Naive thymus-derived CD4-positive, alpha-beta T cell (primary cell): ENCODE data around the gene ATP10A. TPM values are rescaled to one million over a fixed set of nuclear protein-coding genes. Genes with fewer than 3 reads are reported as not detected.

Experiments
- ATAC-seq: fragments of 150-1000 bp; cut with Tn5 transposase; 2 replicates; pipeline ENCODE4 v1.10.0; 2021; ENCODE audit warnings: mild to moderate bottlenecking, moderate library complexity
- CTCF ChIA-PET: fragments of 350-600 bp; sonication (Branson Sonifier 250); formaldehyde crosslinking; loops from one replicate; lab custom pipeline; 2021; ENCODE audit warnings: antibody characterized with exemption; lab: Charles Lee
- POLR2A ChIA-PET: fragments of 350-600 bp; sonication (Branson Sonifier 250); formaldehyde crosslinking; loops from one replicate; lab custom pipeline; 2021; ENCODE audit warnings: antibody characterized with exemption, inconsistent platforms; lab: Charles Lee
- DNase-seq, 9 donors: peaks; one replicate each; pipeline versions ENCODE4 v3.0.0 to v3.0.0-alpha.2; 2020 to 2022; ENCODE audit warnings: mixed read lengths in 1 of 9
- H3K27ac ChIP-seq: one replicate; pipeline ENCODE4 v1.7.0; 2013; ENCODE audit warnings: mild to moderate bottlenecking, low read depth, low read length, moderate library complexity
- H3K27me3 ChIP-seq, 2 donors: one replicate each; pipeline ENCODE4 v1.7.0; 2013; ENCODE audit warnings: low read length in 2 of 2, mild to moderate bottlenecking in 2 of 2, moderate library complexity in 2 of 2; ENCODE audit not compliant: control insufficient read depth in 2 of 2, insufficient read depth in 2 of 2
- H3K36me3 ChIP-seq, 3 experiments: 1 replicate in 2 of 3; 2 replicates in 1 of 3; pipeline ENCODE4 v1.7.0; 2013; ENCODE audit warnings: low read length in 3 of 3, mild to moderate bottlenecking in 3 of 3, moderate library complexity in 1 of 3; ENCODE audit not compliant: insufficient read depth in 3 of 3, control insufficient read depth in 2 of 3
- H3K4me1 ChIP-seq, 2 donors: one replicate each; pipeline ENCODE4 v1.7.0; 2013; ENCODE audit warnings: low read length in 2 of 2, mild to moderate bottlenecking in 2 of 2, moderate library complexity in 1 of 2; ENCODE audit not compliant: control insufficient read depth in 2 of 2, insufficient read depth in 2 of 2
- H3K4me3 ChIP-seq: 2 replicates; pipeline ENCODE4 v1.7.0; 2013; ENCODE audit warnings: mild to moderate bottlenecking, low read length
- H3K9me3 ChIP-seq, 3 experiments: 1 replicate in 2 of 3; 2 replicates in 1 of 3; pipeline ENCODE4 v1.7.0; 2013; ENCODE audit warnings: low read length in 3 of 3; ENCODE audit not compliant: control insufficient read depth in 2 of 3
- H3K27ac Mint-ChIP-seq, 9 donors: one replicate each; pipeline ENCODE4 v1.8.0; 2020 to 2022; ENCODE audit warnings: mixed read lengths in 9 of 9, mild to moderate bottlenecking in 8 of 9, moderate library complexity in 5 of 9, inconsistent platforms in 2 of 9
- H3K27me3 Mint-ChIP-seq, 5 donors: one replicate each; pipeline ENCODE4 v1.8.0; 2021 to 2022; ENCODE audit warnings: mixed read lengths in 5 of 5, mild to moderate bottlenecking in 1 of 5
- H3K36me3 Mint-ChIP-seq, 5 donors: one replicate each; pipeline ENCODE4 v1.8.0; 2020 to 2022; ENCODE audit warnings: mixed read lengths in 5 of 5, mild to moderate bottlenecking in 3 of 5, inconsistent platforms in 1 of 5
- H3K4me1 Mint-ChIP-seq, 7 donors: one replicate each; pipeline ENCODE4 v1.8.0; 2020 to 2022; ENCODE audit warnings: mixed read lengths in 7 of 7, mild to moderate bottlenecking in 3 of 7, inconsistent platforms in 1 of 7
- H3K4me3 Mint-ChIP-seq, 10 donors: one replicate each; pipeline ENCODE4 v1.8.0; 2020 to 2022; ENCODE audit warnings: mild to moderate bottlenecking in 10 of 10, mixed read lengths in 10 of 10, moderate library complexity in 6 of 10, inconsistent platforms in 2 of 10
- H3K9me3 Mint-ChIP-seq, 11 donors: one replicate each; pipeline ENCODE4 v1.8.0; 2020 to 2022; ENCODE audit warnings: mixed read lengths in 11 of 11, mild to moderate bottlenecking in 4 of 11, inconsistent platforms in 1 of 11, moderate library complexity in 1 of 11
- intact Hi-C, 2 donors: fragments of 100-400 bp; cut with micrococcal nuclease; formaldehyde crosslinking; loops; one replicate each; pipeline ENCODE4 v1.15.1; 2023
- polyA plus RNA-seq, 2 donors: library from polyadenylated mRNA; unstranded; fragments of 300-500 nt; fragmentation: Illumina TruSeq; gene quantifications; one replicate each; pipeline ENCODE4 v1.2.3, GENCODE V29; 2021
- total RNA-seq, 6 experiments: library from RNA in 5 of 6; stranded (reverse) in 5 of 6; gene quantifications; 1 replicate in 5 of 6; 2 replicates in 1 of 6; pipeline ENCODE4 v1.2.3 and lab custom pipeline; 2021 to 2026

The ATP10A gene
- total and polyA plus RNA-seq, 7 experiments from 2014 or later = 7.2 to 86.4 (median 57.6) TPM

GRCh38 chr15:25728816-25729215, 134.3 kb downstream of the ATP10A start:
- DNase-seq = no peak
- H3K36me3 Mint-ChIP-seq = peaks cover 0 to 25% (median 5%) of the 10 kb centered on the region in 5 donors
- ATAC-seq = no peak
- H3K27me3 Mint-ChIP-seq = no peaks in the 10 kb centered on the region
- H3K4me1 Mint-ChIP-seq = peaks cover 0 to 6% (median 0%) of the 10 kb centered on the region in 7 donors
- H3K9me3 ChIP-seq = no peaks in the 10 kb centered on the region
- H3K27me3 ChIP-seq = no peaks in the 10 kb centered on the region
- H3K9me3 Mint-ChIP-seq = no peaks in the 10 kb centered on the region
- H3K4me3 Mint-ChIP-seq = no peak overlapping the region
- peaks cover 0 to 47% (median 0%) of the 10 kb centered on the region in 3 experiments for H3K36me3 ChIP-seq
- ChIA-PET CTCF (no interaction called here), POLR2A (no interaction called here)
- peak overlapping the region in 2 of 9 donors; percentile 10 to 67 for H3K27ac Mint-ChIP-seq
- no peak overlapping the region for H3K27ac ChIP-seq
- no peaks in the 10 kb centered on the region for H3K4me1 ChIP-seq
- H3K4me3 ChIP-seq = no peak overlapping the region
- intact Hi-C loops = no loop called here

GRCh38 chr15:25727867-25728600, 135.1 kb downstream of the ATP10A start:
- Mint-ChIP-seq H3K36me3 (peaks cover 0 to 21% (median 5%) of the 10 kb centered on the region in 5 donors), H3K27me3 (no peaks in the 10 kb centered on the region), H3K4me1 (peaks cover 0 to 6% (median 0%) of the 10 kb centered on the region in 7 donors), H3K9me3 (peaks cover 0 to 2% (median 0%) of the 10 kb centered on the region in 11 donors), H3K4me3 (no peak overlapping the region), H3K27ac (no peak overlapping the region)
- ATAC-seq (no peak), DNase-seq (no peak)
- Histone ChIP-seq H3K4me1 (no peaks in the 10 kb centered on the region), H3K9me3 (no peaks in the 10 kb centered on the region), H3K27me3 (no peaks in the 10 kb centered on the region), H3K4me3 (no peak overlapping the region), H3K36me3 (peaks cover 0 to 40% (median 0%) of the 10 kb centered on the region in 3 experiments), H3K27ac (no peak overlapping the region)
- intact Hi-C loops = no loop called here
- ChIA-PET POLR2A (no interaction called here), CTCF (no interaction called here)

- H3K9me3 Mint-ChIP-seq = peaks cover 0 to 2% (median 0%) of the 10 kb centered on the region in 11 donors
- POLR2A ChIA-PET = no interaction called here
- Histone ChIP-seq H3K9me3 (no peaks in the 10 kb centered on the region), H3K36me3 (peaks cover 0 to 47% (median 0%) of the 10 kb centered on the region in 3 experiments), H3K27ac (no peak overlapping the region), H3K4me3 (no peak overlapping the region), H3K27me3 (no peaks in the 10 kb centered on the region), H3K4me1 (no peaks in the 10 kb centered on the region)
- H3K27ac Mint-ChIP-seq = peak overlapping the region in 2 of 9 donors; percentile 46 to 48
- DNase-seq (no peak), ATAC-seq (no peak)
- peaks cover under 1 to 24% (median 6%) of the 10 kb centered on the region in 5 donors for H3K36me3 Mint-ChIP-seq
- CTCF ChIA-PET = no interaction called here
- H3K27me3 Mint-ChIP-seq = no peaks in the 10 kb centered on the region
- peaks cover 0 to 6% (median 0%) of the 10 kb centered on the region in 7 donors for H3K4me1 Mint-ChIP-seq
- intact Hi-C loops = no loop called here
- H3K4me3 Mint-ChIP-seq = no peak overlapping the region
These were observed 136.0 kb downstream of the ATP10A start for GRCh38 chr15:25727116-25727515.

DNA sequence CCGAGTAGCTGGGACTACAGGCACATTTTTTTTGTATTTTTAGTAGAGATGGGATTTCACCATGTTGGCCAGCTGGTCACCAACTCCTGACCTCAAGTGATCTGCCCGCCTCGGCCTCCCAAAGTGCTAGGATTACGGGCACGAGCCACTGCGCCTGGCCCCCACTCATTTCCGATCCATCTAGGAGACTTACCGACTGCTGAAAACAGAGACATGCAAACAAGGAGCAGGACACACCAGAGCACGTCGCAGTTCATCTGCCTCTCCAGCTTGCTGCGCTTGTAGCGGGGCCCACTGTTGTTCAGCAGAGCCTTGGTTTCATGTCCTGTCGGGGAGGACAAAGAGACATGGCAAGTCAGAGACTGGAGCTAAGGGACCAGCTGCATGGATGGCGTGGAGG, 137.4 kb downstream of the ATP10A start:
- Mint-ChIP-seq H3K27ac (peak overlapping the region in 1 of 9 donors; percentile 77), H3K36me3 (peaks cover 5 to 33% (median 6%) of the 10 kb centered on the region in 5 donors), H3K4me1 (no peaks in the 10 kb centered on the region), H3K9me3 (peaks cover 0 to 2% (median 0%) of the 10 kb centered on the region in 11 donors), H3K27me3 (no peaks in the 10 kb centered on the region), H3K4me3 (no peak overlapping the region)
- ChIA-PET CTCF (interaction anchor here (1.2 kb wide), 1 partner anchor 15 kb away, joined by 3 read pairs; no protein-coding TSS in a partner anchor), POLR2A (no interaction called here)
- Histone ChIP-seq H3K9me3 (no peaks in the 10 kb centered on the region), H3K4me3 (no peak overlapping the region), H3K4me1 (no peaks in the 10 kb centered on the region), H3K36me3 (peaks cover 0 to 56% (median 0%) of the 10 kb centered on the region in 3 experiments), H3K27me3 (no peaks in the 10 kb centered on the region), H3K27ac (no peak overlapping the region)
- DNase-seq (no peak), ATAC-seq (no peak)
- intact Hi-C loops = no loop called here

- no peak overlapping the region for H3K4me3 Mint-ChIP-seq
- H3K36me3 ChIP-seq = peaks cover 0 to 64% (median 0%) of the 10 kb centered on the region in 3 experiments
- H3K27ac Mint-ChIP-seq = peak overlapping the region in 2 of 9 donors; percentile 19 to 28
- POLR2A ChIA-PET = no interaction called here
- ATAC-seq (no peak), DNase-seq (no peak)
- H3K4me1 ChIP-seq = no peaks in the 10 kb centered on the region
- peaks cover 0 to 2% (median 0%) of the 10 kb centered on the region in 11 donors for H3K9me3 Mint-ChIP-seq
- H3K27me3 Mint-ChIP-seq = no peaks in the 10 kb centered on the region
- H3K4me3 ChIP-seq = no peak overlapping the region
- CTCF ChIA-PET = no interaction called here
- no peak overlapping the region for H3K27ac ChIP-seq
- no peaks in the 10 kb centered on the region for H3K4me1 Mint-ChIP-seq
- intact Hi-C loops = no loop called here
- H3K36me3 Mint-ChIP-seq = peaks cover 6 to 35% (median 8%) of the 10 kb centered on the region in 5 donors
- H3K27me3 ChIP-seq = no peaks in the 10 kb centered on the region
- H3K9me3 ChIP-seq = no peaks in the 10 kb centered on the region
These were observed 138.2 kb downstream of the ATP10A start for GRCh38 chr15:25724899-25725298.

DNA sequence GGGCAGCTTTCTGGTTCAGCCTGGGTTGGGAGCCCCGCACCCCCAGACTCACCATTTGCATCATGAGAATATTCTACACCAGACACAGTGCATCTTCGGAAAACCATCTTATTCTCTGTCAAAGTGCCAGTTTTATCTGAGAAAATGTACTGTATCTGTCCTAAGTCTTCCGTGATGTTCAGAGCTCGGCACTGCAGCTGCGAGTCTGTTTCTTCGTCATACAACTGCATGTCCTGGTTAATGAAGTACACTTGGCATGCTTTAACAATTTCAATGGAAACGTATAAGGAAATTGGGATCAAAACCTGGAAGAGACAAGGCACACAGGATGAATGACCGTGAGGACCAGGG, 141.5 kb downstream of the ATP10A start:
- Mint-ChIP-seq H3K36me3 (peaks cover 4 to 44% (median 11%) of the 10 kb centered on the region in 5 donors), H3K9me3 (peaks cover 0 to 2% (median 0%) of the 10 kb centered on the region in 11 donors), H3K4me1 (no peaks in the 10 kb centered on the region), H3K27ac (peak overlapping the region in 1 of 9 donors; percentile 16), H3K4me3 (no peak overlapping the region), H3K27me3 (no peaks in the 10 kb centered on the region)
- no peaks in the 10 kb centered on the region for H3K27me3 ChIP-seq
- no peak overlapping the region for H3K27ac ChIP-seq
- H3K4me1 ChIP-seq = no peaks in the 10 kb centered on the region
- intact Hi-C loops = no loop called here
- ChIA-PET POLR2A (no interaction called here), CTCF (no interaction called here)
- ATAC-seq (no peak), DNase-seq (no peak)
- no peaks in the 10 kb centered on the region for H3K9me3 ChIP-seq
- peaks cover 0 to 74% (median 0%) of the 10 kb centered on the region in 3 experiments for H3K36me3 ChIP-seq
- H3K4me3 ChIP-seq = no peak overlapping the region
